Astrocyte (in vitro differentiated cells and primary cell): ENCODE data around the gene TMEM18. TPM values are rescaled to one million over a fixed set of nuclear protein-coding genes. Genes with fewer than 3 reads are reported as not detected.

Experiments used
- DNase-seq: peaks from one replicate; pipeline ENCODE4 v3.0.0-alpha.2; 2010; ENCODE audit warnings: low read depth
- FAIRE-seq: peaks from 2 replicates; lab custom pipeline; 2011; peaks lifted over from hg19 to GRCh38; lab: Jason Lieb, UNC
- H2AFZ ChIP-seq: 2 replicates; pipeline ENCODE4 v1.6.0; 2012; ENCODE audit warnings: low read depth, low read length, inconsistent platforms
- H3K27ac ChIP-seq: 2 replicates; pipeline ENCODE4 v1.5.1; 2011; ENCODE audit warnings: low read depth, low read length, inconsistent platforms
- H3K27me3 ChIP-seq: 2 replicates; pipeline ENCODE4 v1.6.0; 2011; ENCODE audit warnings: low read length, inconsistent platforms; ENCODE audit not compliant: insufficient read depth
- H3K36me3 ChIP-seq: 2 replicates; pipeline ENCODE4 v1.5.1; 2011; ENCODE audit warnings: low read length, inconsistent platforms; ENCODE audit not compliant: insufficient read depth
- H3K4me1 ChIP-seq: 2 replicates; pipeline ENCODE4 v1.5.1; 2011; ENCODE audit warnings: low read length, inconsistent platforms; ENCODE audit not compliant: insufficient read depth
- H3K4me2 ChIP-seq: 2 replicates; pipeline ENCODE4 v1.6.0; 2012; ENCODE audit warnings: low read length, inconsistent platforms
- H3K4me3 ChIP-seq: 2 replicates; pipeline ENCODE4 v1.5.1; 2011; ENCODE audit warnings: low read depth, mild to moderate bottlenecking, low read length, inconsistent platforms; ENCODE audit not compliant: insufficient read depth
- H3K79me2 ChIP-seq: 2 replicates; pipeline ENCODE4 v1.6.0; 2012; ENCODE audit warnings: mild to moderate bottlenecking, low read length, inconsistent platforms; ENCODE audit not compliant: insufficient read depth
- H3K9ac ChIP-seq: 2 replicates; pipeline ENCODE4 v1.6.0; 2012; ENCODE audit warnings: mild to moderate bottlenecking, low read length, inconsistent platforms
- H3K9me3 ChIP-seq: 2 replicates; pipeline ENCODE4 v1.5.1; 2012; ENCODE audit warnings: low read depth, mild to moderate bottlenecking, low read length, inconsistent platforms; ENCODE audit not compliant: insufficient read depth
- H4K20me1 ChIP-seq: 2 replicates; pipeline ENCODE4 v1.6.0; 2012; ENCODE audit warnings: low read length, inconsistent platforms; ENCODE audit not compliant: insufficient read depth
- H3K27ac Mint-ChIP-seq: one replicate; pipeline ENCODE4 v1.8.0; 2021; ENCODE audit warnings: mild to moderate bottlenecking, mixed read lengths; ENCODE audit not compliant: unreplicated experiment
- H3K27me3 Mint-ChIP-seq: one replicate; pipeline ENCODE4 v1.8.0; 2021; ENCODE audit warnings: low read depth, mixed read lengths; ENCODE audit not compliant: unreplicated experiment
- H3K36me3 Mint-ChIP-seq: one replicate; pipeline ENCODE4 v1.8.0; 2021; ENCODE audit warnings: low read depth, mixed read lengths; ENCODE audit not compliant: unreplicated experiment
- H3K4me1 Mint-ChIP-seq: one replicate; pipeline ENCODE4 v1.8.0; 2021; ENCODE audit warnings: low read depth, mixed read lengths; ENCODE audit not compliant: unreplicated experiment
- H3K4me3 Mint-ChIP-seq: one replicate; pipeline ENCODE4 v1.8.0; 2021; ENCODE audit warnings: mild to moderate bottlenecking, moderate library complexity, mixed read lengths; ENCODE audit not compliant: unreplicated experiment
- H3K9me3 Mint-ChIP-seq: one replicate; pipeline ENCODE4 v1.8.0; 2021; ENCODE audit warnings: mild to moderate bottlenecking, mixed read lengths; ENCODE audit not compliant: unreplicated experiment
- EZH2 ChIP-seq: IDR thresholded peaks from 2 replicates; pipeline ENCODE4 v1.6.1; 2012; ENCODE audit warnings: mild to moderate bottlenecking, low read length, inconsistent platforms; ENCODE audit not compliant: insufficient read depth
- total RNA-seq: library from RNA; stranded (reverse); gene quantifications from 2 replicates; pipeline ENCODE4 v1.2.1, GENCODE V29; 2021
- TF ChIP-seq, protein P1 (sequence below): IDR thresholded peaks from 2 replicates; pipeline ENCODE4 v1.5.1; 2011; ENCODE audit warnings: low read depth, mild to moderate bottlenecking, inconsistent platforms, low read length, moderate library complexity; ENCODE audit not compliant: insufficient read depth

TMEM18 gene
- total RNA-seq, 1 donor from 2014 or later, result 16.8 TPM

DNA sequence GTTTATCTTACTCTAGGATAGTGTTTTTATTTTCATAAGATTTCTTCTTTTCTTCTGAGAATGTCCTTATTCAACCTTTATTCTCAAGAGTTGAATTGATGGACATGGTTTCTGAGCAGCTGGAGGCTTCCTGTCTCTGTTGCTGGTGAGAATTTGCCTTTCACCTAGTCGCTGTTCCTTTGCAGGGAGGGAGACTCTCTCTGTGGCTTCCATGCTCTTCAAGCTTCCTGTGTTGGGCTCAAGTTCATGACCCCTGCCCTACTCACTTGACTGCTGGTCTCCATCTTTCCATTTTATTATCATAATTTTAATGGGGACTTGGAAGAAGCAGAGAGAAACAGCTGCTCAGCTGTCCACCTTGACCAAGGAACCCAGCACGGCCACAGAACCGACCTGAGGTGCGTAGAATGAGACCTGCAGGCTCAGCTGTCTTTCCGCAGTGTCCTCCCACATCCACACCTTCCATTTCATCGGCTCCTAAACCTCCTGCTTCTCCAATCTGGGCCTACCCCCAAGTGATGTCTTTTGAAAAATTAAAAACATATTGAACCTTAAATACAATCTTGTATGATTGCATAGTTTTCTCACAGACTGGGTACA is 24.2 kb downstream of the TMEM18 start:
- Histone ChIP-seq H3K27ac (no peak overlapping the region), H3K4me3 (no peak overlapping the region), H3K4me1 (no peaks in the 10 kb centered on the region), H3K79me2 (no peaks in the 10 kb centered on the region), H4K20me1 (no peaks in the 10 kb centered on the region), H3K9me3 (peaks cover 3% of the 10 kb centered on the region), H3K36me3 (no peaks in the 10 kb centered on the region), H3K9ac (no peak overlapping the region), H3K27me3 (no peaks in the 10 kb centered on the region), H2AFZ (no peak overlapping the region), H3K4me2 (no peak overlapping the region)
- no peaks in the 10 kb centered on the region for H3K36me3 Mint-ChIP-seq
- peaks cover 22% of the 10 kb centered on the region for H3K27me3 Mint-ChIP-seq
- H3K4me1 Mint-ChIP-seq, result no peaks in the 10 kb centered on the region
- no peaks in the 10 kb centered on the region for H3K9me3 Mint-ChIP-seq
- no peak for TF ChIP-seq EZH2
- TF ChIP-seq, protein P1, sequence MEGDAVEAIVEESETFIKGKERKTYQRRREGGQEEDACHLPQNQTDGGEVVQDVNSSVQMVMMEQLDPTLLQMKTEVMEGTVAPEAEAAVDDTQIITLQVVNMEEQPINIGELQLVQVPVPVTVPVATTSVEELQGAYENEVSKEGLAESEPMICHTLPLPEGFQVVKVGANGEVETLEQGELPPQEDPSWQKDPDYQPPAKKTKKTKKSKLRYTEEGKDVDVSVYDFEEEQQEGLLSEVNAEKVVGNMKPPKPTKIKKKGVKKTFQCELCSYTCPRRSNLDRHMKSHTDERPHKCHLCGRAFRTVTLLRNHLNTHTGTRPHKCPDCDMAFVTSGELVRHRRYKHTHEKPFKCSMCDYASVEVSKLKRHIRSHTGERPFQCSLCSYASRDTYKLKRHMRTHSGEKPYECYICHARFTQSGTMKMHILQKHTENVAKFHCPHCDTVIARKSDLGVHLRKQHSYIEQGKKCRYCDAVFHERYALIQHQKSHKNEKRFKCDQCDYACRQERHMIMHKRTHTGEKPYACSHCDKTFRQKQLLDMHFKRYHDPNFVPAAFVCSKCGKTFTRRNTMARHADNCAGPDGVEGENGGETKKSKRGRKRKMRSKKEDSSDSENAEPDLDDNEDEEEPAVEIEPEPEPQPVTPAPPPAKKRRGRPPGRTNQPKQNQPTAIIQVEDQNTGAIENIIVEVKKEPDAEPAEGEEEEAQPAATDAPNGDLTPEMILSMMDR, result no peak
- H3K27ac Mint-ChIP-seq, result no peak overlapping the region
- no peak overlapping the region for H3K4me3 Mint-ChIP-seq
- FAIRE-seq, result no peak
- no peak for DNase-seq

GRCh38 chr2:651951-652373 is 25.2 kb downstream of the TMEM18 start:
- H3K36me3 ChIP-seq, result no peaks in the 10 kb centered on the region
- no peak overlapping the region for H3K4me3 Mint-ChIP-seq
- no peak for FAIRE-seq
- H3K36me3 Mint-ChIP-seq, result no peaks in the 10 kb centered on the region
- peaks cover 22% of the 10 kb centered on the region for H3K27me3 Mint-ChIP-seq
- DNase-seq, result no peak
- H3K4me1 ChIP-seq, result no peaks in the 10 kb centered on the region
- H4K20me1 ChIP-seq, result no peaks in the 10 kb centered on the region
- no peak overlapping the region for H3K4me3 ChIP-seq
- no peak overlapping the region for H3K4me2 ChIP-seq
- H3K9me3 Mint-ChIP-seq, result no peaks in the 10 kb centered on the region
- no peak overlapping the region for H2AFZ ChIP-seq
- peaks cover 3% of the 10 kb centered on the region for H3K9me3 ChIP-seq
- TF ChIP-seq, protein P1, result no peak
- TF ChIP-seq EZH2, result no peak
- H3K4me1 Mint-ChIP-seq, result no peaks in the 10 kb centered on the region
- no peaks in the 10 kb centered on the region for H3K27me3 ChIP-seq
- H3K9ac ChIP-seq, result no peak overlapping the region
- H3K27ac ChIP-seq, result no peak overlapping the region
- no peaks in the 10 kb centered on the region for H3K79me2 ChIP-seq
- H3K27ac Mint-ChIP-seq, result no peak overlapping the region
